Pulmonary artery endothelial cell (primary cell): ENCODE measurements around the gene ZNF878. TPM values are rescaled to one million over a fixed set of nuclear protein-coding genes. Genes with fewer than 3 reads are reported as not detected.
"Not testable (repeated sequence)": the region's sequence is repeated elsewhere in the genome, so short reads cannot be mapped to it uniquely, and the experiment has no call there.

Experiments
- DNase-seq: peaks from one replicate; pipeline ENCODE4 v3.0.0-alpha.2; 2011; ENCODE audit warnings: low read depth, low spot score
- total RNA-seq: library from RNA; depleted of rRNA; stranded (reverse); fragments of >200 nt; gene quantifications from 2 replicates; pipeline ENCODE4 v1.2.3, GENCODE V29; 2014

Gene ZNF878
- total RNA-seq, result 0.26 and 0.56 TPM in 2 replicates

DNA sequence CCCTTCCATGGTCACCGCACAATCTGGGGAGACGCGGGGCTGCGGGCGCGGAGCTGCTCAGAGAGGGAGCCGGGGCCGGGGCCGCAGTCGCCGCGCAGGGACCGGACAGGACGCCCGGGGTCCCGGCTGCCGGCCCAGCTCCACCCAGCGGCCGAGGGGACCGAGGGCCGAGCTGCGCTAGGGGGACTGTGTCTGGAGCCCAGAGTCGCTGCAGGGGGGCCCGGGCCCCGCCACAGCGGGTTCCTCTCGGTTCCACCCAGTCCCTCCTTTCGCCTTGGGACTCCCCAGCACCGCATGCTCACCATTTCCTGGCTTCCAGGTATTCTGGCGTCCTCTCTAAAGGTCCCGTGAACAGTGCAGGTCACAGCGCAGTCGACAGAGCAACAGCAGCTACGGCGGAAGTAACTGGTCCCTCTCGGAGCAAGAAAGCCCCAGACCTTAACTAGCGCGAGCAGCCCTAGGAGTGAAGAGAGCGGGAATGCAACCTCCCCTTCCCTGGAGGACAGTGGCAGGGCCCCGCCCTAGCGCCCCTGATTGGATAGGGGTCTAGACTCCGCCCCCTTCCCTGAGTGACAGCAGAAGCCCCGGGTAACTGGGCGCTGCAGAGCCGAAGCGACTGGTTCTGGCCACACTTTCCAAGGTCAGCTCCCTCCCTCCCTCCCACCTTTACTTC is at the start of gene ZNF878:
Gene ZNF878, minus strand, starts transcription at position 465 of the 673 bp plus-strand sequence. Its CDS starts 160 bp downstream, at position 305.
- no peak for DNase-seq

DNA sequence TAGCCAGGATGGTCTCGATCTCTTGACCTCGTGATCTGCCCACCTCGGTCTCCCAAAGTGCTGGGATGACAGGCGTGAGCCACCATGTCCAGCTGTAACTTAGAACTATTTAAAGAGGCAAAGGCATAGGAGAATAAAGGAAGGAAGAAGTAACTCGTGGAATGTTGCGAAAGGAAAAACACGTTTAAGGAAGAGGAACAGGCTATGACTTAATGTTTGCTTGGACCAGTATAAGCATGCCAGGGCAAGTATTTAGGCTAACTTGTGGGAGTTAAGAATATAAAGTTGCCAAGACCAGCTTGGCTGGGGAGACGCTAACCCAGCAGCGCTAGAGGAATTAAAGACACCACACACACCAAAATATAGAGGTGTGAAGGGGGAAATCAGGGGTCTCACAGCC is 45.3 kb upstream of the ZNF878 start:
- DNase-seq, result no peak

DNA sequence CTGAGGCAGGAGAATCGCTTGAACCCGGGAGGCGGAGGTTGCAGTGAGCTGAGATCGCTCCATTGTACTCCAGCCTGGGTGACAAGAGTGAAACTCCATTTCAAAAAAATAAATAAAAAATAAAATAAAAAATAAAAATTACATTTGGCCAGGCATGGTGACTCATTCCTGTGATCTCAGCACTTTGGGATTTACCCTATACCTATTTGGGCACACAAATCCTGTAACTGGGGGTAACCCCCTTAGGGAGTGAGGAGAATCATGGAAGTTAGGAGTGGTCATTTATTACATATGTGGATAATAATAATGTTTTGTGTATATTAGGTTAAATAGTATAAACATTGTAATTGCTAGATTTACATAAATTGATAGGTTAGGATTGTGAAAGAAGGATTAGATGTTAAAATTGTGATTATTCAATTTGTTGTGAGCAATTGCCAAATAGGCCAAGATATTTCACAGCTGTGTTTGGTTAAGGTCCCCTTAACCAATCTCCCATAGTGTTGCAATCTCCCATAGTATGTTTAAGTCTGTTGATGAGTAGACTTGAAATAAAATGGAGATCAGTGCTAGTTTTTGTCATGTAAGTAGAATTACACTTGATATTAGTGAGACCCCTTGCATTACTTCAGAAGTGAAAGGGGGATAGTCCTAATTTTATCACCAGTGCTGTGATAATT is 42.5 kb upstream of the ZNF878 start:
- DNase-seq, result no peak

DNA sequence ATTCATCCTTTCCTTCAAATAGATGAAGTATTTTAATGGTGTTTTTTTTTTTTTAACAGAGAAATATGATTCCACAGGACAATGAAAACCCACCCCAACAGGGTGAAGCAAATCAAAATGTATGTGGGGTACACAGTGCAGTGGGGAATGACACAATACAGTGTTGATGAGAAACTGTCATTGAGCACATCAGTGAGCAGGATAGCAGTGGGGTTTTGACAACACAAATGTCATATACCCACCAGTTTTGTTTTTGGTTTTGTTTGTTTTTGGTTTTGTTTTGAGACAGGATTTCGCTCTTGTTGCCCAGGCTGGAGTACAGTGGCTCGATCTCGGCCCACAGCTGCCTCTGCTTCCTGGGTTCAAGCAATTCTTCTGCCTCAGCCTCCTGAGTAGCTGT is 41.0 kb upstream of the ZNF878 start:
- DNase-seq, result no peak

DNA sequence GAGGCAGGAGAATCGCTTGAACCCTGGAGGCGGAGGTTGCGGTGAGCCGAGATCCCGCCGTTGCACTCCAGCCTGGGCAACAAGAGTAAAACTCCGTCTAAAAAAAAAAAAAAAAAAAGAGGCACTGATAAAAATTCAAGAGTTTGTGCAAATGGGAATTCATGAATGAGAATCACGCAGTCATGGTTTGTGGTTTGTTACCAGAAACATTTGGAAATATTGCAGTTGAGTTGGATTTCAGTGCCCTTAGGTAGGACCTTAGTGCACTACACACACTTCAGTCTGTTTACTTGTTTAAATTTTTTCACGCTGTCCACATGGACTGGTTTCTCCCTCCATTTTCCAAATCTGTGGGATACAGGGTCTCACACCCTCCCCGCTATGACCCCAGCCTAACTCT is 40.2 kb upstream of the ZNF878 start:
- DNase-seq, result no peak

DNA sequence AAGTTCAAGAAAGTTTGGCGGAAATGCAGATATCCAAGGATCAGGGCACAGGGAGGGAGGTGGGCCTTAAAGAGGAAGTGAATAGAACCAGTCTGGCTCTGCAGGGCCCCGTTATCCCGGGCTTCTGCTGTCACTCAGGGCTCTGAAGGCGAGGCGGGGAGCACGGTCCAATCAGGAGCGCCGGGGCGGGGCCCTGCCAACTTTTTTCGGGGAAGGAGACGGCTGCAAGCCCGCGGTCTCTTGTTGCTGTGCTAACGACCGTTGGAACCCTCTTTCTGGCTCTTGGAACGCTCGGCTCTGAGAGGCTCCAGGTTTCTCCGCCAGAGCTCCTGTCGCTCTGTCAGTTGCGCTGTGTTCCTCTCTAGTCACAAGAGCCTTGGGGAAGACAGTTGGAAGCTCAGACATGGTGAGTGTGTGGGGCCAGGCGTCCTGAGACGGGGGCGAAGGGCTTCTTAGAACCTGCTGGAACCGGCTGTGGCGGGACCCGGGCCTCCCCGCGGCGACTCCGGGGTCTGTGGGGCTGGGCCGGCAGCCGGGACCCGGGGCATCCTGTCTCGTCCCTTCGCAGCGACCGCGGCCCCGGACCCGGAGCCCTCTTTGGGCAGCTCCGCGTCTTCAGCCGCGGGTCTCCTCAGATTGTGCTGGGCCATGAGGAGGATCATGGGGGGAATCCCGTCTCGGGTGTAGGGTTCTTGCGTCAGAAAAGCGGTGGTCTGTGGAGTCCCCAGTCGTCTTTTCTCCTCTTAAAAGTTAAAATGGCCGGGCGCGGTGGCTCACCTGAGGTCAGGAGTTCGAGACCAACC is 39.5 kb upstream of the ZNF878 start:
- peak; percentile 66 for DNase-seq

DNA sequence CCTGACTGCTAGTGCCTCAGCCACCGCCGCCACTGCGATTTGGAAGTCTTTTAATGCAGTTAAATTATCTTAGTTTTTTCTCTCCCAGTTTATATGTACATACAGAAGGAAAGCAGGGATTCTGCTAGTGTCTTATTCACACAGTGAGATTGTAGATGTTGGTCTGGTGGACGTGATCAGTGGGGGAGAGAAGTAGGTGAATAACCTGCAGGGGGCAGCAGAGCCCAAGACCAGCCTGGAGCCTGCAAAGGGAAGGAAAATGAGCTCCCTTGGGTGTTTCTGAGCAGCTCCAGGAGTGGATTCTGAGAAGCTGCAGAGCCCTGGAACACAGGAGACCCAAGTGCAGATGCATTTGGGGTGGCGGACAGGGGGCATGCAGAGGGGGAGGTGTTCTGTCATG is 38.0 kb upstream of the ZNF878 start:
- DNase-seq, result peak; percentile 20

DNA sequence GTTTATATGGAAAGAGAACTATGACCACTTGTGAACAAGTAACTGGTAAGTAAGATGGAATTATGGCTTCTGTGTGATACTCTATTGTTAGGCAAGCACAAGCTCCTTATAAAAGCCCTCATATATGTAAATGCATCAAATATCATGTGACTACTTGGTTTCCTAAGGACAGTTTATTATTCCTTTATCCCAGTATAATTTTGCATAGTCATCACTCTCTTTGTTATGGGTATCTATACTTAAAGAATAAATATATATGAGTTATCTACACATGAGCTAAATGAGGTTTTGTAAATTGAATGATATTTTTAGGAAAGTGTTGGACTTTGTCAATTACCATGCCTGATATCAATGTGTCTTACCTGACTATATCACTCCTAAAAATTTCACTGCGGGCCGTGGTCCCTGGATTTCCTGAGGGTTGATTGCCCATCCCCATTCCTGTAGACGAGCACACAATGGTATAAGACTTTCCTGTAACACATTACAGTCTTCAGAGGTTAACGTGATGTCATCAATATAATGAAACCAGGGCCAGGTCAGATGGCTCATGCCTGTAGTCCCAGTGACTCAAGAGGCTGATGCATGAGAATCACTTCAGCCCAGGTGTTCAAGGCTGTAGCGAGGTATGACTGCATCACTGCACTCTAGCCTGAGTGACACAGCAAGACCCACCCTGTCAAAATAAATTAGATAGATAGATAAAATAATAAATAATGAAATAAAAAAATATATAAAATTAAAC is 32.5 kb upstream of the ZNF878 start:
- no peak for DNase-seq

DNA sequence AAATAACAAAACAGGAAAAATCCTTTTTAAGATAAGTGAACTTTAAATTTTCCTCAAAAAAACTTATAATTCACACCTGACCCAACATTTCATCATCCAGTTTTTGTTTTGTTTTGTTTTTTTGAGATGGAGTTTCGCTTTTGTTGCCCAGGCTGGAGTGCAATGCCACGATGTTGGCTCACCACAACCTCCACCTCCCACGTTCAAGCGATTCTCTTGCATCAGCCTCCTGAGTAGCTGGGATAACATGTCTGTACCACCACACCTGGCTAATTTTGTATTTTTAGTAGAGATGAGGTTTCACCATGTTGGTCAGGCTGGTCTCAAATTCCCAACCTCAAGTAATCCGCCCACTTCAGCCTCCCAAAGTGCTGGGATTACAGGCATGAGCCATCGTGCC is 30.6 kb upstream of the ZNF878 start:
- not testable (repeated sequence) for DNase-seq

DNA sequence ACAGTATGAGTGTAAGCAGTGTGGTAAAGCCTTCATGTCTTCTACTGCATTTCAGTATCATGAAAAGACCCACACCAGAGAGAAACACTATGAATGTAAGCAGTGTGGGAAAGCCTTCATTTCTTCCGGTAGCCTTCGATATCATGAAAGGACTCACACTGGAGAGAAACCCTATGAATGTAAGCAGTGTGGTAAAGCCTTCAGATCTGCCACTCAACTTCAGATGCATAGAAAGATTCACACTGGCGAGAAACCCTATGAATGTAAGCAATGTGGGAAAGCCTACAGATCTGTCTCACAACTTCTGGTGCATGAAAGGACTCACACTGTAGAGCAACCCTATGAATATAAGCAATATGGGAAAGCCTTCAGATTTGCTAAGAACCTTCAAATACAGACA is 24.6 kb upstream of the ZNF878 start:
- DNase-seq, result no peak

DNA sequence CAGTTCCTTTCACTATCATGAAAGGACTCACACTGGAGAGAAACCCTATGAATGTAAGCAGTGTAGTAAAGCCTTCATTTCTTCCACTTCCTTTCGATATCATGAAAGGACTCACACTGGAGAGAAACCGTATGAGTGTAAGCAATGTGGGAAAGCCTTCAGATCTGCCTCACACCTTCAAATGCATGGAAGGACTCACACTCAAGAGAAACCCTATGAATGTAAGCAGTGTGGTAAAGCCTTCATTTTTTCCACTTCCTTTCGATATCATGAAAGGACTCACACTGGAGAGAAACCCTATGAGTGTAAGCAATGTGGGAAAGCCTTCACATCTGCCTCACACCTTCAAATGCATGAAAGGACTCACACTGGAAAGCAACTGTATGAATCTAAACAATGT is 23.6 kb upstream of the ZNF878 start:
- DNase-seq, result not testable (repeated sequence)

DNA sequence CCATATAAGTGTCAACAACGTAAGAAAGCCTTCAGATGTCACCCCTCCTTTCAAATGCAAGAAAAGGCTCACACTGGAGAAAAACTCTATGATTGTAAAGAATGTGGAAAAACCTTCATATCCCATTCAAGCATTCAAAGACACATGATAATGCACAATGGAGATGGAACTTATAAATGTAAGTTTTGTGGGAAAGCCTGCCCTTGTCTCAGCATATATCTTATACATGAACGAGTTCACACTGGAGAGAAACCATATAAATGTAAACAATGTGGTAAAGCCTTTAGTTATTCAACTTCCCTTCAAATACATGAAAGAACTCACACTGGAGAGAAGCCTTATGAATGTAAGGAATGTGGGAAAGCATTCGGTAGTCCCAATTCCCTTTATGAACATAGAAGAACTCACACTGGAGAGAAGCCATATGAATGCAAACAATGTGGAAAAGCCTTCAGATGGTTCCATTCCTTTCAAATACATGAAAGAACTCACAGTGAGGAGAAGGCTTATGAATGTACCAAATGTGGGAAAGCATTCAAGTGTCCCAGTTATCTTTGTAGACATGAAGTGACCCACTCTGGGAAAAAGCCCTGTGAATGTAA is 22.9 kb upstream of the ZNF878 start:
- no peak for DNase-seq

DNA sequence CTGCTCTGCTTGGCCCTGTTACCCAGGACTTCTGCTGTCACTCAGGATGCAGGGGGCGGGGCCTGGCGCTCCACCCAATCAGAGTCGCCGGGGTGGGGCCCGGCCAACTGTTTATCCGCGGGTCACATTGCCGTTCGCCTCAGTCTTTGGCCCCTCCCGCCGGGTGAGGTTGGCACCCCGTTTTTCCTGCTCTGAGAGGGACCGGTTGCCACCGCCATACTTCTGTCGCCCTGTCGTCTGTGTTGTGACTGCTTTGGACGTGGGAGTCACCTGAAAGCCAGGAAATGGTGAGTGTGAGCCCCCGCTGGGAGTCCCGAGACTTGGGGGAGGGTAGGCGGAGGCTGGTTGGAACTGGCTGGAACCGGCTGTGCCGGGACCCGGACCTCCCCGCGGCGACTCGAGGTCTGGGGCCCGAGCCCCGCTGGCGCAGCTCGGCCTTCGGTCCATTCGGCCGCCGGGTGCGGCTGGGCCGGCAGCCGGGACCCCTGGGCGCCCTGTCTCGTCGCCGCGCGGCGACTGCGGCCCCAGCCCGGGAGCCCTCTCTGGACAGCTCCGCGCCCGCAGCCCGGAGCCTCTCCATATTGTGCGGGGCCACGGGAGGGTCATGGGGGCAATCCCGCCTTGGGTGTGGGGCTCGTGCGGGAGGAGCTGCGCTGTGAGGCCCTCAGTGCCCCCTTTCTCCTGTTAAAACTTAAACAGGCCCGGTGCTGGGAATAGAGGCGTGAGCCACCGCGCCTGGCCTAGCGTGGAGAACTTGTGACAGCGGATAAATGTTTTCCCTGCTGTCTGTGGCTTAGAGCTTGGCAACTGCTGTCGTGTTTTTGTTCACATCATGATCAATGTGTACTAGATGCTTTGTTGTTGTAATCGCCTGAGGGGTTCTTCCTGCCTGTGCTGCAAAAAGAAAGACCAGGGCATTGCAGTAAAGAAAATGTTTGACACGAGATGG is 12.1 kb upstream of the ZNF878 start, which contains the start of gene ZNF844:
Gene ZNF844, plus strand, starts transcription at position 142 of the 949 bp plus-strand sequence. Its CDS starts 143 bp downstream, at position 285.
- DNase-seq, result peak; percentile 57

DNA sequence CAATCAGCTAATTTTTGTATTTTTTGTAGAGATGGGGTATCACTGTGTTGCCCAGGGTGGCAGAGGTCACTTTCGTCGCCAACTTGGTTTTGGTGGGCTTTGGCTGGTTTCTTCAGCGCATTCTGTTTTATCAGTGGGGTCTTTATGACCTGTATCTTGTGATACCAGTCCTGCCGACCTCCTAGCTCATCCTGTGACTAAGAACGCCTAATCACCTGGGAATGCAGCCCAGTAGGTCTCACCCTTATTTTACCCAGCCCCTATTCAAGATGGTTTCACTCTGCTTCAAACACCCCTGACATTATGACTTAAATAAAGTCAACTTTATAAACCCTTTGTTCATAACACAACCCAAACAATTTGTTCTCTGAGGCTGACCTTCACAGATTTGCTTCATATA is 3.0 kb upstream of the ZNF878 start:
- DNase-seq, result no peak

DNA sequence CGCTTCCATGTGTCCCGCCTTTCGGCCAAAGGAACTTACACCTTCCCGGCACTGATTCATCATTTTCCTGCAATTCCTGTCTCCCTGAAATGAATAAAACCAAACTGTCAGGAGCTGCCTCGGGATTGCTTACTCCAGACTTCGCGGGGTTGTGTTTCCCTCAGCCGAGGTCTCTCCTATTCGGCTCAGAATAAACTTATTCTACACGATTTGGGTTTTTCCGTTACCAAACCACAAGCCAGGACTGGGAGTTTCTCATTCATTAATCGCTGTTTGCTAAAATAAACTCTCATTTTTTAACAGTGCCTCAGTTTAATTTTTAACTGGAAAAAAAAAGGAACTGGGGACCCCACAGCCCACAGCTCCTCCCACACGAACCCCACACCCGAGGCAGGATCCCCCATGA is 667 bp downstream of the ZNF878 start:
- no peak for DNase-seq

DNA sequence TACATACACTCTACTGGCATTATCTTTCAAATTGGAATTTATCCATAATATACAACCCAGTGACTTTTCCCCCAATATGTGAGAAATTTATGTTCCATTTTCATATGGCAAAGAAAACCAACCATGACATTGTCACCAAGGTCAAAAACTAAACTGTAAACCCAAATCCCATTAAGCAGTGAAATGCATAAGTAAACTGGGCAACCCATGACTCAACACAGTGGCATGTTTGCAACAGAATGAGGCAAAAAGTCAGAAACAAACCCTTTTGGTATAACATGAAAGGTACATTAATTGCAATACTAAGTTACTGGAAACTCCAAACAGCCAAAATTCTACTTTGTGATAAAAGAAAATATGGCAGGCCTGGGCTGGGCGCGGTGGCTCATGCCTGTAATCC is 4.9 kb downstream of the ZNF878 start:
- DNase-seq, result no peak

DNA sequence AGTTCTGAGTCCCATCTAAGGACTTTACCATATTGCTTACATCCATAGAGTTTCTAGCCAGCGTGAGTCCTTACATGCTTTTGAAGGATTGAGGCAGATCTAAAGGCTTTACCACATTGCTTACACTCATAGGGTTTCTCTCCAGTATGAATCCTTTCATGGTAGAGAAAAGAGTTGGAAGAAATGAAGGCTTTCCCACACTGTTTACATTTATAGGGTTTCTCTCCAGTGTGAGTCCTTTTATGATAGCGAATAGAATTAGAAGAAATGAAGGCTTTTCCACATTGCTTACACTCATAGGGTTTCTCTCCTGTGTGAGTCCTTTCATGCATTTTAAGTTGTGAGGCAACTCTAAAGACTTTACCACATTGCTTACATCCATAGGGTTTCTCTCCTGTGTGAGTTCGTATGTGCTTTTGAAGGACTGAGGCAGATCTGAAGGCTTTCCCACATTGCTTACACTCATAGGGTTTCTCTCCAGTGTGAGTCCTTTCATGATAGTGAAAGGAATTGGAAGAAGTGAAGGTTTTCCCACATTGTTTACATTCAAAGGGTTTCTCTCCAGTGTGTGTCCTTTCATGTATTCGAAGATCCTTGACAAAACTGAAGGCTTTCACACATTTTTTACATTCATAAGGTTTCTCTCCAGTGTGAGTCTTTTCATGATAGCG is 8.9 kb downstream of the ZNF878 start:
- DNase-seq, result no peak

DNA sequence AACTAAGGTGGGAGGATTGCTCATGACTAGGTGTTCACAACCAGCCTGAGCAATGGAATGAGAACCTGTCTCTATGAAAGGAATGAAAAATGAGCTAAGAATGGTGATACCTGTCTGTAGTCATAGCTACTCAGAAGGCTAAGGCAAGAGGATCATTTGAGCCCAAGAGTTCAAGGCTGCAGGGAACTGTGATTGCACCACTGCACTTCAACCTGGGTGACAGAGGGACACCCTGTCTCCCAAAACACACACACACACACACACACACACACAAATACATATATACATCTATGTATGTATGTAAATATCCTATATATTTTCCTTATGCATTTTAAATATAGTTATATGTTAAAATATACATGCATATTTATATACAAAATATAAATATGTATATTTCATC is 9.9 kb downstream of the ZNF878 start:
- no peak for DNase-seq
